NB4 (cell line): ENCODE results near the gene RAB19.

ENCODE experiments used
- CTCF ChIP-seq: IDR thresholded peaks from one replicate; pipeline ENCODE4 v1.5.1; 2012; ENCODE audit warnings: low read depth, low read length
- MAX ChIP-seq: IDR thresholded peaks from 2 replicates; pipeline ENCODE4 v1.6.1; 2011; ENCODE audit warnings: low read depth, low read length
- POLR2A ChIP-seq: IDR thresholded peaks from 2 replicates; pipeline ENCODE4 v1.6.1; 2011; ENCODE audit warnings: mild to moderate bottlenecking; ENCODE audit not compliant: insufficient read length; ENCODE audit errors: extremely low read depth

- TF ChIP-seq CTCF: no peak
- TF ChIP-seq POLR2A: no peak
- TF ChIP-seq MAX: no peak
Observed at GRCh38 chr7:140358024-140358411, 45.8 kb upstream of the RAB19 start.
